Measurements from ENCODE around the gene SRSF2.
A peak's percentile ranks its signal among the peaks of the same experiment; 100 is the strongest.
"Not testable (repeated sequence)": the region's sequence is repeated elsewhere in the genome, so short reads cannot be mapped to it uniquely, and the experiment has no call there.

Gene SRSF2

DNA sequence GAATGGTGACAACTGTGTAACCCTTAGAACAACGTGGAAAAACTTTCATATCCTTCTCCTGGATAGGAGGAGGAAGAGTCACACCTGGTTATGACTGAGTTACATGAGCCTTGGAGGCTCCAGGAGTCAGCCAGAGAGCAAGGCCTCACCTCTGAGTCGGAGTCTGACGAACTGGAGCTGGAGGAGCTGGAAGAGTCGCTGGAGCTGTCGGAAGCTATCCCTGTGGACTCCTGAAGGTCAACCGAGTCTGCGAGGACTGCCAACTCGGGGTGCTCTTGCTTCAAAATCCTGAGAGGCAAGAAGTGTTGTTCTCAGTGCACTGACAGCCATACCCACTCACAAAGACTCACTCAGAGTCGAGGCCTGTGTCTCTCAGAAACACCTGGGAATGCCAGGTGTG lies 16.9 kb downstream of the SRSF2 start:
- DNase-seq, result no peak

GRCh38 chr17:76718516-76718915 lies 18.6 kb downstream of the SRSF2 start:
- no peak for DNase-seq

- DNase-seq, result no peak
These were observed 20.3 kb downstream of the SRSF2 start for GRCh38 chr17:76716839-76717215.

GRCh38 chr17:76716146-76716838 lies 20.8 kb downstream of the SRSF2 start:
- DNase-seq, result no peak

GRCh38 chr17:76715496-76715830 lies 21.7 kb downstream of the SRSF2 start:
- DNase-seq, result no peak

DNA sequence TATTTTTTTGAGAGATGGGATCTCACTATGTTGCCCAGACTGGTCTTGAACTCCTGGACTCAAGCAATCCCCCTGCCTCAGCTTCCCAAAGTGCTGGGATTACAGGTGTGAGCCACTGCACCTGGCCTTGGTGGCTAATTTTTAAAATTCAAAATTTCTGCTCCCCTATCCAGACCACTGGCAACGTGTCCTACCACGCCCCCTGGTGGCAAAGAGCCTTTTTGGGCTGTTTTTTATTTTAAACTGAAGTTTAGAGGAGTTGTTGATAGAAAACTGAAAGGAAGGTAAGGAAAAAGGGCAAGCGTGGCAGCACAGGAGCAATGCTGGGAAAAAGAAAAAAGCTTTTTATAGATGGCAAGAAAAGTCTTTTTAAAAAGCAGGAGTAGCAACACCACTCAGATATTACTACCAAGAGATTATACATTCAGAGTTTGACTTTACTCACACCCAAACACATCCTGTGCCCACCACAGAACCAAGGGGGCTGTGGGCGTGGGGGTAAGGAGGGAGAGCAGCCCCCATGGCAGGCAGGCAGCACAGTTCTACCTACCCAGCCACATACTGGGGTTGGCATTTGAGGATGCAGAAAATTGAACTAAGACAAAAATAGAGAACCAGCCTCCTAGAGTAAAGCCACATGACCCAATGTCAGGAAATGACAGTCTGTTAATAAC lies 22.2 kb downstream of the SRSF2 start:
- DNase-seq, result peak; percentile 28

DNA sequence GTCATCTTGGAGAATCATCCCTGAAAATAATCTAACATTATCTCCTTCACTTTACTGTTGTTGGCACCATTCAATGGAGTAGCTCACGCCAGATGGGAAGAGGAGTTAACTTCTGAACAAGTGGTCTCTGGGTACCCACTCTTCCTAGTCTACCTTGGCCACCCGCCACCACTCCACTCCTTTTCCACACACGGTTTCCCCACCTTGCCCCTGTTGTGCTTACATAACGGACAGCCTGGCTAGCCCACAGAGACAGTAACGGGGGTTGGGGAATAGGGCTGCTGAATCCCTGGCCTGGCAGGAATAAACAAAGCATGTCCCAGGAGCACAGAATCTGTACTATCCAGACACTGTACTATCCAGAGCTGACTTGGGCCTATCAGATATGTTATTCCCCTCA lies 22.8 kb downstream of the SRSF2 start:
- no peak for DNase-seq

GRCh38 chr17:76713765-76714164 lies 23.4 kb downstream of the SRSF2 start:
- no peak for DNase-seq

DNA sequence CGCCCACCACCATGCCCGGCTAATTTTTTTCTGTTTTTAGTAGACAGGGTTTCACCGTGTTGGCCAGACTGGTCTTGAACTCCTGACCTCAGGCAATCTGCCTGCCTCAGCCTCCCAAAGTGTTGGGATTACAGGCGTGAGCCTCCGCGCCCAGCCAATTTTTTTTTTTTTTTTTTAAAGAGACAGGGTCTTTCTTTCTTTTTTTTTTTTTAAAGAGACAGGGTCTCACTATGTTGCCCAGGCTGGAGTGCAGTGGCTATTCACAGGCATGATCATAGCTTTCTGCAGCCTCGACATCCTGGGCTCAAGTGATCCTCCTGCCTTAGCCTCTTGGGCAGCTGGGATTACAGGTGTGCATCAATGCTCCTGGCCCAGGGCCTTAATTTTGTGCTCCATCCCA lies 24.8 kb downstream of the SRSF2 start:
- DNase-seq, result not testable (repeated sequence)

- DNase-seq, result peak; percentile 39
These were observed 26.1 kb downstream of the SRSF2 start, which contains the start of gene MXRA7 for GRCh38 chr17:76710863-76711611. MXRA7 (minus strand) TSS chr17:76710965; CDS start chr17:76710946, 19 bp downstream.

GRCh38 chr17:76709951-76710862 lies 26.9 kb downstream of the SRSF2 start:
- not testable (repeated sequence) for DNase-seq

DNA sequence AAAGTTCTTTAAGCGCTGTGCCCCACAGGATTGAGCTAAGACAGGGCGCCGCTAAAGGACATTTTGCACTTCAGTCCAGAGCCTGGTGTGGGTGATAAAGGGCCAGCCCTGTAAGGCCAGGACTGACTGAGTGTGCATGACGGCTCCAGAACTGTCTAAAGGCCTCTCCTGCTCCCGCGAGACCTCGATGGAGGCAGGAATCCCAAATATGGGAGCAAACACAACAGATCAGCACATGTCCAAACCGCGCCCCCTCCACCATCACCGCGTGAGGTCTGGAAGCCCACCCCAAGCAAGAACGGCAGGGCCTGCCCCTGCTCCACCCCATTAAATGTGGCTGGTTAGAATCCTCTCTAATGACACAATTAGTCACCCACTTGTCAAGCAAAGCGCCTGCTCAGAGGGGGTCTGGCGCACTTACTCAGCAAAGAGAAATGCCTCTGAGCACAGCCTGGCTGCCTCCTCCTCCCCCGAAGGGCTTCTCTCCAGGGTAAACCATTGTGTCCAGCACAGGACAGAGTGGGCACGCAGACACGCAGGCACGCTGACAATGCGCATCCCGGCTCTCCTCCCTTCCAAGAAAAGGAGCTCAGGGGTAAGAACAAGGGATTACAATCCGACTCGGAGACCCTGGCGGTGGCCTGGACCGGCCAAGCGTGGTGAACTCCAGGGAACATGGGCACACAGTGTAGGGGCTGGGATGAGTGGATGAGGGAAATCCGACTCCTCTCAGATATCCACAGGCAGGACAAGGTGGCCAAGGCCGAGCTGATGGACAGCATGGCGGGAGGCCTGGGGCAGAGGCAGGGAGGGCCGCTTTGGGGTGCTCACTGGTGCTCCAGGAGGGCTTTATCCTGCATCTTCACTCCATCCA lies 27.8 kb downstream of the SRSF2 start:
- DNase-seq, result no peak

- DNase-seq, result no peak
These were observed 28.9 kb downstream of the SRSF2 start for GRCh38 chr17:76707985-76708807.

DNA sequence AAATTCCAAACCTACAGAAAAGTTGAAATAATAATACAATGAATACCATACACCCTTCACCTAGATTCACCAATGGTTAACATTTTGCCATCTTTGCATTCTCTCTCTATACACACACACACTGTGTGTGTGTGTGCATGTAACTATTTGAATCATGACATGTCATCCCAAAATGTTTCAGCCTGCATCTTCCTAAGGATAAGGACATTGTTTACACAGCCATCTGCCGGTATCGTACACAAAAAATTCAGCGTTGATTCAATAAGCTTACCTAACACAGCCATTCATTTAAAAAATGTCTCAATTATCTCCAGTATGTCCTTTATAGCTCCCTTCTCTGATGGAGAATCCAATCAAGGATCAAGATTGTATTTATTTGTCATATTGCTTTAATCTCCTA lies 30.3 kb downstream of the SRSF2 start:
- DNase-seq, result no peak

DNA sequence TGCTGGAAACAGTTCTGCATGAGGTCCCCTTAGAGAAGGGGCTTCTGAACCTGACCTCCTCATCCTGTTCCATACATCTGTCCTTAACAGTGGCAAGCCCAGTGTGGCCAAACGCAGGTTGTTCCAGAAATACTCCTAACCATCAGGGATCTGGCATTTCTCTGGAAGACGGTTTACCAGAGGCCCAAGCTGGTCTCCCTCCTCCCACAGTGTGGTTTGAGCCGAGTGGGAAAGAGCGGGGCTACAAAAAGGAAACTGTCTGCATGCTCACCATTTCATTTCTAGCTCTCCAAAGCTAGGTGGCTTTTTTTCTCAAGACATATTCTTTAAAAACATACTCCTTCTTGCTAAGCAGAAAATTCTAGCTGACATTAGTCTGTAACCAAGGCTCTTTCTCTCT lies 32.3 kb downstream of the SRSF2 start:
- DNase-seq, result no peak

DNA sequence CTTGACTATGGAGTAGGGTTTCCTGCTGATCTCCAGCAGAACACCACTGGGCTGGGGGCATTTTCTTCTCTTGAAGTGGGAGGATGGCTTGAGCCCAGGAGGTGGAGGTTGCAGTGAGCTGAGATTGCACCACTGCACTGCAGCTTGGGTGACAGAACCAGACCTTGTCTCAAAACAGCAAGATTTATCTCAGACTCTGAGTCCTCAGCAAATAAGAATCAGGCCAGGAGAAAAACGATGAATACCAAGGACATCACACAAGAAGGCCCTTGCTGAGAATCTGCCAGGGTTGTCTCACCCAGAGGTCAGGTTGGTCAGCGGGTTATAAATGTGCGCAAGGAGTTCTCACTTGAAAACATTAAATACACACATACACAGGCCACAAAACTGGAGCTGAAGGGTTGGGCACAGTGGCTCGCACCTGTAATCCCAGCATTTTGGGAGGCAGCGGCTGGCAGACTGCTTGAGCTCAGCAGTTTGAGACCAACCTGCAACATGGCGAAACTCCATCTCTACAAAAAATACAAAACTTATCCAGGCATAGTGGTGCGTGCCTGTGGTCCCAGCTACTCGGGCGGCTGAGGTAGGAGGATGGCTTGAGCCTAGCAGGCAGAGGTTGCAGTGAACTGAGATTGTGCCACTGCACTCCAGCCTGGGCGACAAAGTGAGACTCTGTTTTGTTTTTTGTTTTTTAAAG lies 34.0 kb downstream of the SRSF2 start:
- no peak for DNase-seq

DNA sequence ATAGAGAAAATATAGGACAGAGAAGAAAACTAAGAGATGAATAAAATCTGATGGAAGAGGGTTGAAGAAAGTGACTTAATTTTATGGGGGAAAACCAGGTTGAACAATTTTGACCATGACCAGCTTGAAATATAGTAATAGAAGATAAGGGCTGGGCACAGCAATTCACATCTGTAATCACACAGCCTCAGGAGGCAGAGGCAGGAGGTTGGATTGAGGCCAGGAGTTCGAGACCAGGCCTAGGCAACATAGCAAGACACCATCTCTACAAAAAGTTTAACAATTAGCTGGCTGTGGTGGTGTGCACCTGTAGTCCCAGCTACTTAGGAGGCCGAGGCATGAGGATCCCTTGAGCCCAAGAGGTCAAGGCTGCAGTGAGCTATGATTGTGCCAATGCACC lies 35.1 kb downstream of the SRSF2 start:
- no peak for DNase-seq

- no peak for DNase-seq
These were observed 35.6 kb downstream of the SRSF2 start for GRCh38 chr17:76701471-76701967.

DNA sequence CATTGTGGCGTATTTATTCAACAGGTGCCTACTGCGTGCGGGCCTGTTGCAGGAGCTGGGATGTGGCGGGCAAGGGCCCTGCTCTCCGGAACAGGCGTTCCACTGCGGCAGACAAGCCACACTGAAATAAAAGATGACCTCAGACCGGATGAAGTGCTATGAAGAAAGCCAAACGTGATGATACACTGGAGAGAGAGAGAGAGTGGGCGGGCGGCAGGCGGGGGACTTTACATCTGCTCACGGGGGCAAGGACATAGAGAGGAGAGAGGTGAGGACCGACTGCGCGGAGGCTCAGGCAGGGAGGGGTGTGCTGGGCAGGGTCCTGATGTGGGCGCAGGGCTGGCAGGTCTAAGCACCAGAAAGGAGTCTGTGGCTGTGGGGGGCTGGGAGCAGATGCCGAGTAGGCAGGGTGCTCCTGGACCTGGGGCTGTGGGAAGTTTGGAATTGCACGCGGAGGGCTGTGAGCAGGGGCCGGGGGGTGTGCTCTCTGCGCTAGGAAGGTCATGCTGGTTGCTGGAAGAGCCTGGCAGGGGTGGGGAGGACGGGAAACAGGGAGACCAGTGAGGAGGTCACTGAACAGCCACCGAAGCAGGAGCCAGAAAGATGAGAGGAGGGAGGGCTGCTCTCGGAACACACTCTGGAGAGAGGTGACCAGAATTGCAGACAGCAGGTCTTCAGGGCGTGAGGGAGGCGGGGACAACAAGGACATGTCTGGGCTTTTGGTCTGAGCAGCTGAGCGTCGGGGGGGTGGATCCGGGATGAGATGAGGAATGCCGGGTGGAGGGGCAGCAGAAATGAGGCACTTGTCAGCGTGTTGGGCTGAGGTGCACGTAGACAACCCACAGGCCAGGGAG lies 36.3 kb downstream of the SRSF2 start:
- DNase-seq, result no peak
